Stimulated activated CD8-positive, alpha-beta memory T cell treated with anti-CD3 and anti-CD28 coated beads, Interleukin-4, amount 100 ng/mL, for 1 hour (primary cell): ENCODE measurements around the gene LSM4.
A peak's percentile ranks its signal among the peaks of the same experiment; 100 is the strongest.

Source experiments
- DNase-seq, 2 donors: peaks; one replicate each; pipeline ENCODE4 v3.0.0-alpha.2; 2020; ENCODE audit warnings: low read depth in 2 of 2, low spot score in 1 of 2

LSM4 gene

GRCh38 chr19:18292810-18293641 is 29.9 kb downstream of the LSM4 start:
- DNase-seq: no peak

- DNase-seq: no peak
Measured at GRCh38 chr19:18292462-18292809, 30.4 kb downstream of the LSM4 start.

GRCh38 chr19:18291590-18292461 is 31.1 kb downstream of the LSM4 start:
- peak in 1 of 2 donors; percentile 66 for DNase-seq

- DNase-seq: no peak
Measured at GRCh38 chr19:18291019-18291524, 31.8 kb downstream of the LSM4 start.

GRCh38 chr19:18290302-18291018 is 32.4 kb downstream of the LSM4 start:
- DNase-seq: peak in 1 of 2 donors; percentile 63

GRCh38 chr19:18289471-18290301 is 33.2 kb downstream of the LSM4 start:
- DNase-seq: no peak

DNA sequence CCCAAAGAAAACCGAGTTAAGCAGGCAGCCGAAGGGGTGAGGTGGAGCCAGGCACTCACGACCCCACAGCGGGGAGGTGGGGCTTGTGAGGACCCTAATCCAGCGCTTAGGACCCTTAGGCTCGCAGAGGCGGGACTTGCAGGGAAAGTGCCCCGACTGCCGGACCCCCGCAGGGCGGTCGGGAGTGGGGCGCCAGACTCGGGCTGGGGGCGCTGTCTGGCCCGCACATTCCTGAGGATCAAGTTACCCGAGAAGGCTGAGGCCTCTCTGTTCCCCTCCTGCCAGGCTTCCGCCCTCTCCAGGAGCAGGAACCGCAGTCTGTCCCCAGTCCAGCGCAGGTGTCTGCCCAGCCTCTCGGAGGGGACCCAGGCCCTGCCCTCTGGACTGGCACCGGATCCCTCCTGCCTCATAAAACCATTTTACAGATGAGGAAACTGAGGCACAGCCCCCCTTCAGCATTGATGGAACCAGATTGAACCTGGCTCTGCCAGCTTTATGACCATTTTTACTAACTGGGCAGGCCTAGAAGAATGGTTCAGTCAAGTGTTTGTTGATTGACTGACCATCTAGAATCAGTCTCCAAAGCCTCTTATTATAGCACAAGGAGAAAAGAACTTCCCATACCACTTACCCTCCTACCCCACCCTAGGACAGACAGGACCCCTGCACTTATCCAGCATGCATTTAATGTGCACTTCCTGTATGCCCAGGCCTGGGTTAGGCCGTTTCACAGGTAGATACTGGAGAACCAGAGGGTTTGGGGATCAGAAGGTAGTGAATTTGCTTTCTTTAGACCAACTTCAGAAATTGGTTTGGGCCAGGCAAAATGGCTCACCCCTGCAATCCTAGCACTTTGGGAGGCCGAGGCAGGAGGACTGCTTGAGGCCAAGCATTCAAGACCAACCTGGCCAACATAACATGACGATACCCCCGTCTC is 34.8 kb downstream of the LSM4 start:
- no peak for DNase-seq

GRCh38 chr19:18286973-18287635 is 35.8 kb downstream of the LSM4 start:
- no peak for DNase-seq

DNA sequence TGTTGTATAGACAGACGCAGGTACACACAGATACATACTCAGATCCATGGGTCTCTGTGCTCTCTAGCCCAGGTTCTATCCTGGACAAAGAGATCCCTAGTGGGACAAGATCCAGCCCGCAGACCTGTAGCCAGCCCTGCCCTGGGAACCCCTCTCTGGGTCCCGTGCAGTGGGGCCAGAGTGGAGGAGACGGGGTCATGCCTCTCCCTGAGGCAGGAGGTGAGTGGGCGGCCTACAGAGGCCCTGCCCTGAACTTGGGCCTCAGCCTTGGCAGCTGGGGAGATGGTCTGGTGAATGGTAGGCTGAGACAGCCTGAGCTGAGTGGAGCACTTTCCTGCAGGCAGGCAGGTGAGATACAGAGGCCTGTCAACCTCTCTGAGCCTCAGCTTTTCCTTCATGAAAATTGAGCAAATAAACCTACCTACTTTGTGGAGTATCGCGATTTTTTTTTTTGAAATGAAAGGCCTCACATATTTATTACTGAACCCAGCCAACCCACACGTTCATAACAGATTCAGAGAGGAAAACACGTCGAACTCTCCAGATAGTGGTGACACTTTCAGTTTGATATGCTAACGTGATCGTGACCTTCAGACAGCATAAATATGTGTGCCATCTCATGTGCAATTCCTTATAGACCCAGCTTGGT is 38.0 kb downstream of the LSM4 start:
- DNase-seq: no peak

GRCh38 chr19:18283338-18283737 is 39.5 kb downstream of the LSM4 start:
- DNase-seq: no peak

GRCh38 chr19:18282788-18283141 is 40.1 kb downstream of the LSM4 start:
- DNase-seq: no peak

DNA sequence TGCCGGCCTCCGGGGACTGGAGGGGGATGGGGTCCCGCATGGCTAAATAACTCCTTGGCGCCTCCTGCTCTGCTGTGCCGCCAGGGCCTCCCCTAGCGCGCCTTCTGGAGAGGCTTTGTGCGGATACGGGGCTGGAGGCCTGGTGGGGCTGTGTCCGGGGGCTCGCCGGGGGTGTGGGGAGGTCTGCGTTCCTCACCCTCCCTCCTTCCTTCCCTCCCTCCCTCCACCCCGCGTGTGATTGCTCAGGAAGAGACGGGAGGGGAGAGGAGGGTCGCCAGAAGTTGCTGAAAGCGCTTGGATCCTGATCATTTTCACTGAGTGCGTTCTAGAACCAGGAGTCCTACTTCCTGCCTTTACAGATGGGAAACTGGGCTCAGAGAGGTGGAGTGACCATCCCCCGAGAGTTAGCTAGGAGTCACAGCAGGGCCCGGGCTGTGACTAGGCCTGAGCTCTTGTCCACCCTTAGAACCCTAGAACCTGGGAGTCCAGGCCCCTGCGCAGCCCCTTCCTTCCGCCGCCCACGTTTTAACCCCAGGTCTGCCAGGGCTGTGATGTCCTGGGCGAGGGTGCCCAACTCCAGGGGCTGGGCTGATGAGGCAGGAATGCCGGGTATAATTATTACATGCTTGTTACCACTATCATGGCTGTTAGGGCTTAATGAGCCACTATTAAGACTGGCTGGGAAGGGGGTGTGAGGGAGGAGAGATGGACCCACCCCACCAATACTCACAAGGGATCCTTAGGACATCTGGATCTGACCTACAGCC is 40.7 kb downstream of the LSM4 start:
- peak in 1 of 2 donors; percentile 66 for DNase-seq

DNA sequence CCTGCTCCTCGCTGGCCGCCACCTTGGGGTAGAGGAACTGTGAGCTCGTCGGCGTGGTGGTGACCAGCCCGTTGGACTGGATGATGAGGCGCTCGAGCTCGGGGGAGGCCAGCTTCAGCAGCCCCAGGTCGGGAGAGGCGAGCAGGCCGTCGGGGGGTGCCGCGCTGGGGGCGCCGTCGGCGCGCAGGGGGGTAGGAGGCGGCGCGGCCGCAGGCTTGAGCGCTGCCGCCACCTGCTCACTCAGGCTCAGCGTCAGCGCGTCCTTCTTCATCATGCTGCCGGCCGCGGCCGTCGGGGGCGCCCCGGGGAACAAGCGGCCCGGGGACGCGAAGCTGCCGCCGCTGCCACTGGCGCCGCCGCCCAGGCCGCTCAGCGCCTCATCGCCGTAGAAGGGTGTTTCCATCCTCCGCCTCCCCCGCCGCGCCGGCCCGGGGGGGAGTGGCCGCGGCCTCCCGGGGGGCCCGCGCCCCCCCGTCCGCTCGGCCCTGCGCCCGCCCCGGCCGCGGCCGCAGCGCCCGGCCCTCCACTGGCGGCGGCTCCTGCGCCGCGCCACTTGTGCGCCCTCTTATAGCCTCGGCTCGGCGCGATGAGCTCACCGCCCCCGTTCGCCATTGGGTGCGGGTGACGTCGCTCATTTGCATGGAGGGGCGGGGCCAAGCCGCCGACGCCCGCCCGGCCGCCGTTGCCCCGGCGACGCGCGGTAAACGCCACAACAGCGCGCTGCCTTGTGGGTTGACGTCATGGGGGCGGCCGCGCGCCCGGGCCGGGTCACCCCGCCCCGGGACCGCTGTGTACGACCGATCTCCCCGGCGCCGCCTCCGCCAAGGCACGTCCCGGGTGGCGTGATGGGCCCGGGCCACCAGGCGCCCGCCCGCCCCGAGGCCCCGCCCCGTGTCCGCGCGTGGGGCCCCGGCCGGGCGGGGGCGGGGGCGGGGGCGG is 41.5 kb downstream of the LSM4 start, which contains the start of gene JUND:
TSS of gene JUND (minus strand) at position 541 of the 939 bp plus-strand sequence. CDS start at position 403, 138 bp downstream.
- DNase-seq: peak; percentile 86 to 96

GRCh38 chr19:18280247-18281081 is 42.4 kb downstream of the LSM4 start:
- DNase-seq: peak; percentile 52 to 66

- DNase-seq: peak; percentile 66 to 81
Measured at GRCh38 chr19:18279516-18280246, 43.2 kb downstream of the LSM4 start.
